MM.1S (cell line): Measurements from ENCODE around the gene MVB12B.

Experiments
- EZH2 ChIP-seq: fragments of 300-600 bp; sonication (generic); optimal IDR thresholded peaks from 2 replicates; pipeline ENCODE3; 2017; ENCODE audit warnings: low read depth, mild to moderate bottlenecking, antibody characterized with exemption, low read length, mixed read lengths
- EZH2phosphoT487 ChIP-seq: fragments of 300-600 bp; sonication (generic); IDR thresholded peaks from 2 replicates; pipeline ENCODE4 v1.6.1; 2018; ENCODE audit warnings: antibody characterized with exemption, low read length
- TF ChIP-seq, protein P1 (sequence below): fragments of 300-600 bp; sonication (generic); IDR thresholded peaks from 2 replicates; pipeline ENCODE4 v1.5.1; 2016; ENCODE audit warnings: antibody characterized with exemption, low read length, mixed read lengths

DNA sequence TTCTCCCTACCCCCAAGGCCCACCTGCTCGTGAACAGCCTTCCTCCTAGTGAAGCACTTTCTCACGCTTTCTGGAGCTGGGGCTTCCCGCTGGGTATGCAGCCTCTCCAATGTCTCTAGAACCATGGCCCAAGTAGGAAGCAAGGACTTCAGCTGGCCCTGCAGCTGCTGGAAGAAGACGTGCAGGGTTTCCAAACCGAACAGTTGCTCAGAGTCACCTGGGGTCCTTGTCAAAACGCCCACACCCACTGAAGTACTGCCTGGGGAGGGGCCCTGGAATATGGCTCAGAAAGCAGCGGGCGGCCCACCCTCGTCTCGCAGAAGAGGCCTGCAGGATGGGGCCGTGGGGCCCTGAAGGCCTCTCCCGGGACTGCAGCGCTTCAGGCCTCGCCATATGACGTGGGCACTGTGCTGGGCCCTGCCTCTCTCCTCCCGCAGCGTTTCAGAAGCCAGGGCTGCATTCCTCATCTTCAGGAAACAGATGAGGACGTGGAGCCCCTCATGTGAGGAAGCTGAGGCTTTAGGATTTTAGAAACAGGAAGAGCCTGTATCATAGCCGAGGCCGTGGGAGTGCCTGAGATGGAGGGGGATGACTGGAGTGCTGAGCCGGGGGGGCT lies 171.1 kb downstream of the MVB12B start:
- TF ChIP-seq EZH2phosphoT487 (no peak), EZH2 (no peak)
- TF ChIP-seq, protein P1, sequence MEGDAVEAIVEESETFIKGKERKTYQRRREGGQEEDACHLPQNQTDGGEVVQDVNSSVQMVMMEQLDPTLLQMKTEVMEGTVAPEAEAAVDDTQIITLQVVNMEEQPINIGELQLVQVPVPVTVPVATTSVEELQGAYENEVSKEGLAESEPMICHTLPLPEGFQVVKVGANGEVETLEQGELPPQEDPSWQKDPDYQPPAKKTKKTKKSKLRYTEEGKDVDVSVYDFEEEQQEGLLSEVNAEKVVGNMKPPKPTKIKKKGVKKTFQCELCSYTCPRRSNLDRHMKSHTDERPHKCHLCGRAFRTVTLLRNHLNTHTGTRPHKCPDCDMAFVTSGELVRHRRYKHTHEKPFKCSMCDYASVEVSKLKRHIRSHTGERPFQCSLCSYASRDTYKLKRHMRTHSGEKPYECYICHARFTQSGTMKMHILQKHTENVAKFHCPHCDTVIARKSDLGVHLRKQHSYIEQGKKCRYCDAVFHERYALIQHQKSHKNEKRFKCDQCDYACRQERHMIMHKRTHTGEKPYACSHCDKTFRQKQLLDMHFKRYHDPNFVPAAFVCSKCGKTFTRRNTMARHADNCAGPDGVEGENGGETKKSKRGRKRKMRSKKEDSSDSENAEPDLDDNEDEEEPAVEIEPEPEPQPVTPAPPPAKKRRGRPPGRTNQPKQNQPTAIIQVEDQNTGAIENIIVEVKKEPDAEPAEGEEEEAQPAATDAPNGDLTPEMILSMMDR, result no peak
